Fibroblast of the aortic adventitia (primary cell): Measurements from ENCODE around the gene GRK4. TPM values are rescaled to one million over a fixed set of nuclear protein-coding genes. Genes with fewer than 3 reads are reported as not detected.
A peak's percentile ranks its signal among the peaks of the same experiment; 100 is the strongest.

ENCODE experiments used
- DNase-seq: peaks from one replicate; pipeline ENCODE4 v3.0.0-alpha.2; 2010; ENCODE audit warnings: low read depth
- H3K4me3 ChIP-seq: 2 replicates; pipeline ENCODE4 v1.5.1; 2011; ENCODE audit warnings: low read depth, mild to moderate bottlenecking, control low read depth, low read length, moderate library complexity
- CTCF ChIP-seq: IDR thresholded peaks from 2 replicates; pipeline ENCODE4 v1.5.1; 2011; ENCODE audit warnings: mild to moderate bottlenecking, low read length, control low read depth, inconsistent platforms; ENCODE audit not compliant: insufficient read depth
- total RNA-seq: library from RNA; depleted of rRNA; stranded (reverse); fragments of >200 nt; gene quantifications from 2 replicates; pipeline ENCODE4 v1.2.3, GENCODE V29; 2012; ENCODE audit warnings: low replicate concordance

The GRK4 gene
- total RNA-seq, 1 donor, result 8.6 TPM

- DNase-seq, result no peak
- H3K4me3 ChIP-seq, result no peak overlapping the region
- TF ChIP-seq CTCF, result no peak
Measured at GRCh38 chr4:2927696-2928075, 35.7 kb upstream of the GRK4 start.

- no peak for DNase-seq
- no peak overlapping the region for H3K4me3 ChIP-seq
- TF ChIP-seq CTCF, result no peak
Measured at GRCh38 chr4:2928242-2929176, 34.9 kb upstream of the GRK4 start.

- no peak for TF ChIP-seq CTCF
- no peak overlapping the region for H3K4me3 ChIP-seq
- no peak for DNase-seq
Measured at GRCh38 chr4:2929469-2929868, 33.9 kb upstream of the GRK4 start.

GRCh38 chr4:2930135-2930757 lies 33.1 kb upstream of the GRK4 start:
- H3K4me3 ChIP-seq, result no peak overlapping the region
- no peak for TF ChIP-seq CTCF
- no peak for DNase-seq

GRCh38 chr4:2930758-2931511 lies 32.4 kb upstream of the GRK4 start:
- no peak for DNase-seq
- H3K4me3 ChIP-seq, result no peak overlapping the region
- TF ChIP-seq CTCF, result peak; percentile 14

- no peak for TF ChIP-seq CTCF
- no peak overlapping the region for H3K4me3 ChIP-seq
- no peak for DNase-seq
Measured at GRCh38 chr4:2931512-2932301, 31.7 kb upstream of the GRK4 start.
